ENCODE measurements around the gene CHRM2.

DNA sequence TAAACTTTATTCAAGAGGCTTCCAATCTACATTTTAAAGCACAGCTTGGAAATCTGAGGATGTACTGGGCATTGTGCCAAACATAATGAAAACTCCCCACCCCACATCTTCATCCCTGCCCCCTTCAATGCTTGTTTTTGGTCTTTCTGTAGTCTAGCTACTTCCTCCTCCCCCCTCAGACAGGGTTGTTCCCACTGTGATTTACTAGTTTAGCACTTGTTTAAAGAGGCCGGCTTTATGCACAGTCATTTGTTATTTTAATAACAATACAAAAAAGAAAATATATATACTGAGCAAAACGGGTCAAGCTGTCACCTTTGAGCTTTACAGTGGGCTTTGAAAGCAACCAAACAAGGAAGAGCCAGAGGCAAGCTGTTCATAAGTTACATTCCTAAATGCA lies 132.6 kb downstream of the CHRM2 start:
- TF ChIP-seq, protein P1, sequence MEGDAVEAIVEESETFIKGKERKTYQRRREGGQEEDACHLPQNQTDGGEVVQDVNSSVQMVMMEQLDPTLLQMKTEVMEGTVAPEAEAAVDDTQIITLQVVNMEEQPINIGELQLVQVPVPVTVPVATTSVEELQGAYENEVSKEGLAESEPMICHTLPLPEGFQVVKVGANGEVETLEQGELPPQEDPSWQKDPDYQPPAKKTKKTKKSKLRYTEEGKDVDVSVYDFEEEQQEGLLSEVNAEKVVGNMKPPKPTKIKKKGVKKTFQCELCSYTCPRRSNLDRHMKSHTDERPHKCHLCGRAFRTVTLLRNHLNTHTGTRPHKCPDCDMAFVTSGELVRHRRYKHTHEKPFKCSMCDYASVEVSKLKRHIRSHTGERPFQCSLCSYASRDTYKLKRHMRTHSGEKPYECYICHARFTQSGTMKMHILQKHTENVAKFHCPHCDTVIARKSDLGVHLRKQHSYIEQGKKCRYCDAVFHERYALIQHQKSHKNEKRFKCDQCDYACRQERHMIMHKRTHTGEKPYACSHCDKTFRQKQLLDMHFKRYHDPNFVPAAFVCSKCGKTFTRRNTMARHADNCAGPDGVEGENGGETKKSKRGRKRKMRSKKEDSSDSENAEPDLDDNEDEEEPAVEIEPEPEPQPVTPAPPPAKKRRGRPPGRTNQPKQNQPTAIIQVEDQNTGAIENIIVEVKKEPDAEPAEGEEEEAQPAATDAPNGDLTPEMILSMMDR (IDR thresholded peaks at IDR 0.05), result no peak
- no peak for TF ChIP-seq EP300 (IDR thresholded peaks at IDR 0.05)
